IPS-20b (cell line): ENCODE data around the gene STEAP1B.

Experiments used
- H3K27ac ChIP-seq: one replicate; pipeline ENCODE4 v1.5.1; 2013; ENCODE audit warnings: low read length
- H3K27me3 ChIP-seq: 2 replicates; pipeline ENCODE4 v1.6.1; 2013; ENCODE audit warnings: mild to moderate bottlenecking, low read length, inconsistent platforms; ENCODE audit not compliant: insufficient read depth
- H3K36me3 ChIP-seq: 2 replicates; pipeline ENCODE4 v1.6.1; 2013; ENCODE audit warnings: low read depth, mild to moderate bottlenecking, inconsistent platforms, low read length, moderate library complexity; ENCODE audit not compliant: insufficient read depth
- H3K4me1 ChIP-seq: 2 replicates; pipeline ENCODE4 v1.6.1; 2013; ENCODE audit warnings: mild to moderate bottlenecking, control low read depth, inconsistent platforms, low read length, moderate library complexity; ENCODE audit not compliant: insufficient read depth
- H3K4me3 ChIP-seq: 2 replicates; pipeline ENCODE4 v1.5.1; 2013; ENCODE audit warnings: mild to moderate bottlenecking, low read length, inconsistent platforms
- H3K9ac ChIP-seq: 2 replicates; pipeline ENCODE4 v1.6.1; 2013; ENCODE audit warnings: low read depth, mild to moderate bottlenecking, inconsistent platforms, low read length, moderate library complexity
- H3K9me3 ChIP-seq: 2 replicates; pipeline ENCODE4 v1.6.1; 2013; ENCODE audit warnings: mild to moderate bottlenecking, low read depth, low read length, inconsistent platforms; ENCODE audit not compliant: insufficient read depth

STEAP1B gene

GRCh38 chr7:22422831-22423615 is 77.0 kb downstream of the STEAP1B start:
- no peaks in the 10 kb centered on the region for H3K9me3 ChIP-seq
- peaks cover 14% of the 10 kb centered on the region; the same call in 1 of the 2 replicates for H3K4me1 ChIP-seq
- H3K4me3 ChIP-seq = no peak overlapping the region
- no peaks in the 10 kb centered on the region for H3K36me3 ChIP-seq
- no peak overlapping the region for H3K27ac ChIP-seq
- H3K9ac ChIP-seq = no peak overlapping the region
- no peaks in the 10 kb centered on the region for H3K27me3 ChIP-seq

GRCh38 chr7:22420973-22421635 is 78.9 kb downstream of the STEAP1B start:
- Histone ChIP-seq H3K9ac (no peak overlapping the region), H3K27me3 (no peaks in the 10 kb centered on the region), H3K27ac (no peak overlapping the region), H3K4me1 (peaks cover 11% of the 10 kb centered on the region; the same call in 1 of the 2 replicates), H3K9me3 (no peaks in the 10 kb centered on the region), H3K4me3 (no peak overlapping the region), H3K36me3 (no peaks in the 10 kb centered on the region)

GRCh38 chr7:22420008-22420407 is 80.0 kb downstream of the STEAP1B start:
- Histone ChIP-seq H3K36me3 (no peaks in the 10 kb centered on the region), H3K4me1 (peaks cover 6% of the 10 kb centered on the region; the same call in 1 of the 2 replicates), H3K9me3 (no peaks in the 10 kb centered on the region), H3K4me3 (no peak overlapping the region), H3K27ac (no peak overlapping the region), H3K27me3 (no peaks in the 10 kb centered on the region), H3K9ac (no peak overlapping the region)

GRCh38 chr7:22419488-22419887 is 80.5 kb downstream of the STEAP1B start:
- H3K9ac ChIP-seq = no peak overlapping the region
- no peaks in the 10 kb centered on the region for H3K27me3 ChIP-seq
- no peaks in the 10 kb centered on the region for H3K36me3 ChIP-seq
- no peak overlapping the region for H3K4me3 ChIP-seq
- H3K9me3 ChIP-seq = no peaks in the 10 kb centered on the region
- H3K4me1 ChIP-seq = peaks cover 6% of the 10 kb centered on the region; the same call in 1 of the 2 replicates
- no peak overlapping the region for H3K27ac ChIP-seq

GRCh38 chr7:22418251-22419046 is 81.5 kb downstream of the STEAP1B start:
- H3K36me3 ChIP-seq = no peaks in the 10 kb centered on the region
- H3K27me3 ChIP-seq = no peaks in the 10 kb centered on the region
- H3K4me3 ChIP-seq = no peak overlapping the region
- no peak overlapping the region for H3K9ac ChIP-seq
- H3K27ac ChIP-seq = no peak overlapping the region
- peaks cover 6% of the 10 kb centered on the region; the same call in 1 of the 2 replicates for H3K4me1 ChIP-seq
- H3K9me3 ChIP-seq = no peaks in the 10 kb centered on the region

GRCh38 chr7:22417841-22418240 is 82.1 kb downstream of the STEAP1B start:
- Histone ChIP-seq H3K36me3 (no peaks in the 10 kb centered on the region), H3K27me3 (no peaks in the 10 kb centered on the region), H3K4me3 (no peak overlapping the region), H3K4me1 (no peaks in the 10 kb centered on the region; the same call in 1 of the 2 replicates), H3K9ac (no peak overlapping the region), H3K9me3 (no peaks in the 10 kb centered on the region), H3K27ac (no peak overlapping the region)

GRCh38 chr7:22417349-22417748 is 82.6 kb downstream of the STEAP1B start:
- H3K27me3 ChIP-seq = no peaks in the 10 kb centered on the region
- peaks cover 2% of the 10 kb centered on the region; the same call in 1 of the 2 replicates for H3K4me1 ChIP-seq
- H3K27ac ChIP-seq = no peak overlapping the region
- no peak overlapping the region for H3K9ac ChIP-seq
- no peaks in the 10 kb centered on the region for H3K9me3 ChIP-seq
- H3K4me3 ChIP-seq = no peak overlapping the region
- H3K36me3 ChIP-seq = no peaks in the 10 kb centered on the region

GRCh38 chr7:22414424-22414823 is 85.6 kb downstream of the STEAP1B start:
- H3K36me3 ChIP-seq = no peaks in the 10 kb centered on the region
- H3K4me1 ChIP-seq = peaks cover 10% of the 10 kb centered on the region
- H3K4me3 ChIP-seq = no peak overlapping the region
- no peaks in the 10 kb centered on the region for H3K27me3 ChIP-seq
- no peak overlapping the region for H3K27ac ChIP-seq
- no peak overlapping the region for H3K9ac ChIP-seq
- no peaks in the 10 kb centered on the region for H3K9me3 ChIP-seq

GRCh38 chr7:22413211-22413610 is 86.8 kb downstream of the STEAP1B start:
- peaks cover 10% of the 10 kb centered on the region for H3K4me1 ChIP-seq
- no peak overlapping the region for H3K27ac ChIP-seq
- no peaks in the 10 kb centered on the region for H3K9me3 ChIP-seq
- H3K36me3 ChIP-seq = no peaks in the 10 kb centered on the region
- no peak overlapping the region for H3K4me3 ChIP-seq
- no peaks in the 10 kb centered on the region for H3K27me3 ChIP-seq
- no peak overlapping the region for H3K9ac ChIP-seq

- Histone ChIP-seq H3K36me3 (no peaks in the 10 kb centered on the region), H3K9ac (no peak overlapping the region), H3K9me3 (no peaks in the 10 kb centered on the region), H3K4me3 (no peak overlapping the region), H3K27me3 (no peaks in the 10 kb centered on the region), H3K4me1 (peaks cover 10% of the 10 kb centered on the region), H3K27ac (no peak overlapping the region)
These were observed 87.9 kb downstream of the STEAP1B start for GRCh38 chr7:22411977-22412693.

GRCh38 chr7:22406715-22407114 is 93.3 kb downstream of the STEAP1B start:
- Histone ChIP-seq H3K9me3 (no peaks in the 10 kb centered on the region), H3K27me3 (no peaks in the 10 kb centered on the region), H3K9ac (no peak overlapping the region), H3K36me3 (no peaks in the 10 kb centered on the region), H3K4me1 (peaks cover 3% of the 10 kb centered on the region), H3K27ac (no peak overlapping the region), H3K4me3 (no peak overlapping the region)
